ENCODE data around the gene DLEC1.
A peak's percentile ranks its signal among the peaks of the same experiment; 100 is the strongest.
"Not testable (repeated sequence)": the region's sequence is repeated elsewhere in the genome, so short reads cannot be mapped to it uniquely, and the experiment has no call there.

Gene DLEC1

DNA sequence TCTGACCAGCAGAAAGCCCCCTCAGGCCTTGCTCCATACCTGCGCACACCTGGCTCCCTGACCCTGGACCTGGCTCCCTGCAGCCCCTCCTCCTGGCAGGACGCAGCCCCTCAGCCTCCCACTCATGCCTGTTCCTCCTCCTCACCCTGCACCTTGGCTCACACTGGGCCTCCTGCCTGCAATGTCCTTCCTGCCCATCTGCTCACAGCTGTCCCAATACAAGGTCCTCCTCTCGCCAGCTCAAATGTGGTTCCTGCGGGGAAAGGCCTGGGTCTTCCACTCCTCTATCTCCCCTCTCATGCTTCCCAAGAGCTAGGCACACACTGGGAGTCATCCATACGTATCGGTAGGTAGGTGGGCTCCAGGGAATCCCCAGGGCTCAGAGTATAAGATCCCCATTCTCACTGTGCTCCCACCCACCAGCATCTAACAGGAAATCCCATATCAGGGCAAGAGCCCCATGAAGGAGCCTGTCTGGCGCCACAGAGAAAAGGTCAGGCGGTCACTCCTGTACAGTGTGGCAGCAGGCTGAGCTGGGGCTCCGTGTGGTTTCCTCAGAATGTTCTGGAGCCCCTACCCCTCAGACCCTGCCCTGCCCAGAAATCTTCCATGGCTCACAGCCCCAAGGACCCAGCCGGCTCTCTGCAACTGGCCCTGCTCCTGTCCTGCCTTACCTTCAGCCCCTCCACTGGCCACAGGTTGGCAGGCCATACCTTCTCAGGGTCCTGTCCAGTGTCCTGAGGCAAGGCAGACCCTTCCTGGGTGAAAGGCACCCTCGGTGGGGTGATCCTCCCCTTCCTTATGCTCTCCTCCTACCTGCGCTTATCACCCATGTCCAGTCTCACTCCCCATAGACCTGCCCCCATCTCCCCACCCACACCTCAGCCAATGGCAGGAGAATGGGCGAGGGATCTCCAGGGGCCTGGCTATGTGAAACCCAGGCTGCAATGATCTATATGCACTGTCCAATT, 20.4 kb upstream of the DLEC1 start:
- no peak for DNase-seq (ENCODE audit: low read depth in 2 of 2, low spot score in 1 of 2)

- no peak for DNase-seq (ENCODE audit: low read depth in 2 of 2, low spot score in 1 of 2)
Measured at GRCh38 chr3:38019658-38020341, 19.2 kb upstream of the DLEC1 start.

DNA sequence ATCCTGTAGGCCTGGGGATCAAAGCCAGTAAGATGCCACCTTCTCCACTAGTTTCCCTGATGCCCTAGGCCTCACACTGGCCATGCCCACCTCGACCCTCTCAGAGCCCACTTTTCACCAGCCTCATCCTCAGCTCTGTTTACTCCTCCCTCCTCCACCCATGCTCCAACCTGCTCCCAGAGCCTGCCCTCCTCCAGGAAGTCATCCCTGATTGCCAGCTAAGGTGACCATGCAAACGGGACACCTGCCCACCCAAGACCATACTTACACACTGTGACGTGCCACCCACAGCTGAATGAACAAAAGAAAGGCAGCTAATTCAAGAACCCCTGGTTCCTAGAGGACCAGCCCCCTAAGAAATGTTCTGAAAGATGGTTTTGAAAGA, 18.7 kb upstream of the DLEC1 start:
- no peak for DNase-seq (ENCODE audit: low read depth in 2 of 2, low spot score in 1 of 2)

- no peak for DNase-seq (ENCODE audit: low read depth in 2 of 2, low spot score in 1 of 2)
Measured at GRCh38 chr3:38021196-38021595, 17.8 kb upstream of the DLEC1 start.

- no peak for DNase-seq (ENCODE audit: low read depth in 2 of 2, low spot score in 1 of 2)
Measured at GRCh38 chr3:38022301-38022700, 16.7 kb upstream of the DLEC1 start.

- no peak for DNase-seq (ENCODE audit: low read depth in 2 of 2, low spot score in 1 of 2)
Measured at GRCh38 chr3:38022896-38023709, 15.9 kb upstream of the DLEC1 start.

GRCh38 chr3:38026856-38027255, 12.2 kb upstream of the DLEC1 start:
- DNase-seq (ENCODE audit: low read depth in 2 of 2, low spot score in 1 of 2): no peak

GRCh38 chr3:38027466-38028465, 11.2 kb upstream of the DLEC1 start:
- DNase-seq (ENCODE audit: low read depth in 2 of 2, low spot score in 1 of 2): no peak

- no peak for DNase-seq (ENCODE audit: low read depth in 2 of 2, low spot score in 1 of 2)
Measured at GRCh38 chr3:38028621-38029361, 10.2 kb upstream of the DLEC1 start.

DNA sequence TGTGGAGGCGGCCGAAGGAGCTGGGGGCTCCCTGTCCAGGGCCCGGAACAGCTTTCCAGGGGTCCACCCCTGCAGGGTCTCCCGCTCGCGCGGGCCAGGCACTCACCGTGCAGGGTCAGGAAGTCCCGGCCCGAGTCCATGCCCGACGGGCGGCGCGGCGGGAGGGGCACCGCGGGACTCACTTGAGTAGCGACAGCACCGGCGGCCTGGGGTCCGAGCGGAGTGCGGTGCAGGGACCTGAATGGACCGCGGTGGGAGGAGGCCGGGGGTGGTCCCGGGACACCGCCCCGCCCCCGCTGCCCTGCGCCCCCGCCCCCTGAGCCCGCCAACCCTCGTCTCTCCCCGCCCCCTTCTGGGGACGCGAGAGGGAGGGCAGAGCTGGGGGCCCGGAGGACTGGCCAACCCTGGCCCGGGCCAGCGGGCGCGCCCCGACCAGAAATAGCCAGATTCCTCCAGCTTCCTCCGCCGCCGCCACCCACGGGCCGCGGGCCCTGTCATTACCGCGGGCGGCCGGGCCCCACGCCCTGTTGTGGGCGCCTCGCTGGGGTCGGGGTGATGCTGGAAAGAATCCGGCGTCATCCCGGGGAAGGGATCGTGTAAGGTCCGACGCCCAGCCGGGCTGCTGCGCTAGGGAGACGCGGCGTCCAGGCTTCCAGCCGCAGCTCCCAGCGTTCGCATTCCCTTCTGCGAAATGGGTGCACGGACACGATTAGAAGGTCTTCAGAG, 9.4 kb upstream of the DLEC1 start, which contains the start of gene PLCD1:
TSS of gene PLCD1 (minus strand) at position 243 of the 726 bp plus-strand sequence. CDS start at position 140, 103 bp downstream.
- DNase-seq (ENCODE audit: low read depth in 2 of 2, low spot score in 1 of 2): no peak

DNA sequence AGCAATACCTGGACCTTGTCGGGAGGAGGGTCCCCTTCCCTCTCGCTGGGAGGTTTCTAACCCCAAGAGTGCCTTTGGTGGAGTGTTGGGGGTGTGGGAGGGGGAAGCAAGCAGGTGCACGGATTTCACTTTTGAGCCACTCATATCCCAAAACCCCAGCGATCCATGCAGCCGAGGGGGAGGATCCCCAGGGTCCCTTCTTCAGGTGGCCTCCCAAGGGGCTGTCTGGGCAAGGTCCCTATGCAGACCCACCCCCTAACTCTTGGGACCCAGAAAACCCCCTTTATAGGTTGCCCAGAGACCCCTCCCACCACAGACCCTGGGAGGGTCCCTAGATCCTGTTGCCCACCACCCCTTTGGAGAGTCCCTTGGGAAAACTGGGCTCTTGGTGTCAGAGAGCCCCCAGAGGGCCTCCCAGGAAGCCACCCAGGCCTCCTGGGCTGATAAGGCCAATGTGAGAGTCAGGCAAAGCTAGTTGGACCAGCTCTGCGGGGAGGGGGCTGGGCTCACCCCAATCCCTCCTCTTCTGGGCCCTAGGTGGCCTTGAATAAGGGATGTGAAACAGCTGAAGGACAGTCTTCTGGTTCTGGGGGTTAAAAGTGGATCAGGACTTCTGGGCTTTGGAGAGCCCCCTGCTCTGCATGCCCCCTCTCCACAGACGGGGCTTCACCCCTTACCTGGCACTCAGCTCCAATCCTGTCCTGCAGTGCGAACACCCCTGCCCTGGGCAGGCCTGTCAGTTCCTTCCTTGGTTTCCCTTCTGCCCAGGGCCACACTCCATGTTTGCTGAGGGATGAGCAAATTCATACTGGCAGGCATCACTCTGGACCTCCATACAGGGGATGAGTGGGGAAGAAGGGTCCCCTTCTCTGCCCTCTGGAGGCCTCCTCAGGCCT, 8.6 kb upstream of the DLEC1 start:
- DNase-seq (ENCODE audit: low read depth in 2 of 2, low spot score in 1 of 2): no peak

GRCh38 chr3:38031022-38031994, 7.7 kb upstream of the DLEC1 start:
- DNase-seq (ENCODE audit: low read depth in 2 of 2, low spot score in 1 of 2): peak in 1 of 2 donors; percentile 20

DNA sequence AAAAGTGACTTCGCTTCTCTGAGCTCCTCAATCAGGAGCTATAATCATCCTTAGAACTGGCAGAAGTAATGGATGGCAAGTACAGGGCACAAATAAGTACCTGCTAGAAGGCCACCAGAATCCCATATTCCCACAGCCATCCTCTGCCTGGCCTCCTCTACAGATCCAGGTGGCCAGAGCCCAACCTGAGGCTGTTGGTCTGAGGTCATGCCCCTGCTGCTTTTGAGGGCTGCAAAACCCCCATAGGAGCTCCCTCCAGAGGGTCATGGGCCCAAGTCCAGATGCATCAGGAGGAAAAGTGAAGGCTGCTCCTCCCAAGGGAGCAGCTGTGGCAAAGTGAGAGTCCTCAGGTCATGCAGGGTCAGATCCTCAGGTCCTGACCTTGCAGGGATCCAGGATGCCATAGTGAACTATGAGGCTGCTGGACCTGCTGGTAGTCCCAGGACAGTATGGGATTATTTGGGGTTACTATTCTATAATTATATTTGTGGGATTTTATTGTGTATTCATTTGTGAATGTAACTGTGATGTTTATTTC, 6.6 kb upstream of the DLEC1 start:
- no peak for DNase-seq (ENCODE audit: low read depth in 2 of 2, low spot score in 1 of 2)

DNA sequence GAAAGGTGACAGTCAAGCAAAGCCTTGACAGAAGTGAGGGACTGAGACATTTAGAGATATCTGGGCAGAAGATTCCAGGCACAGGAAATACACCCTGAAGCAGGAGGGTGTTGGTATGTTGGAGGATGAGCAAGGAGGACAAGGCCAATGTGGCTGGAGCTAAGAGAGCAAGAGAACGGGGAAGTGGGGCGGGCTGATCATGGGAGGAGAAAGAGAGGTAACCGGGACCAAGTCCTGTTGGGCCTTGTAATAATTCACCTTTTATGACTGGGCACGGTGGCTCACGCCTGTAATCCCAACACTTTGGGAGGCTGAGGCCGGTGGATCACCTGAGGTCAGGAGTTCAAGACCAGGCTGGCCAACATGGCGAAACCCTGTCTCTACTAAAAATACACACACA, 5.4 kb upstream of the DLEC1 start:
- DNase-seq (ENCODE audit: low read depth in 2 of 2, low spot score in 1 of 2): not testable (repeated sequence)

GRCh38 chr3:38034335-38034734, 4.7 kb upstream of the DLEC1 start:
- not testable (repeated sequence) for DNase-seq (ENCODE audit: low read depth in 2 of 2, low spot score in 1 of 2)

DNA sequence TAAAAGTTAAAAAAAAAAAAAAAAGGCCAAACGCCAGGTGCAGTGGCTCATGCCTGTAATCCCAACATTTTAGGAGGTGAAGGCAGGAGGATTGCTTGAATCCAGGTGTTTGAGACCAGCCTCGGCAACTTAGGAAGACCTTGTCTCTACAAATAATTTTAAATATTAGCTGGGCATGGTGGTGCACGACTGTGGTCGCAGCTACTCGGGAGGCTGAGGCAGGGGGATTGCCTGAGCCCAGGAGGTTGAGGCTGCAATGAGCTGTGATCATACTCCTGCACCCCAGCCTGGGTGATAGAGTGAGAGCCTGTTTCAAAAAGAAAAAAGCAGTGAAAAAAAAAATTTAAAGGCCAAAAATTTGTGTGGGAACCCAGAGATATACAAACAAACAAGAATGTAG, 2.7 kb upstream of the DLEC1 start:
- DNase-seq (ENCODE audit: low read depth in 2 of 2, low spot score in 1 of 2): no peak

Measured in stimulated activated CD8-positive, alpha-beta memory T cell treated with anti-CD3 and anti-CD28 coated beads, Interleukin-4, amount 100 ng/mL, for 4 hours (primary cell).